Endometrial microvascular endothelial cells (primary cell): Measurements from ENCODE around the gene TMEM11. TPM values are rescaled to one million over a fixed set of nuclear protein-coding genes. Genes with fewer than 3 reads are reported as not detected.

Experiments used
- in situ Hi-C: cut with HindIII; loops from 2 replicates; pipeline ENCODE4 v1.10.0; 2017; ENCODE audit warnings: low sequenced_read_pairs, low pct_unique_long_range_greater_than_20kb; ENCODE audit errors: inconsistent ontology term
- total RNA-seq: library from RNA; depleted of rRNA; stranded (reverse); fragments of >200 nt; gene quantifications from one replicate; pipeline ENCODE4 v1.2.3, GENCODE V29; 2015; ENCODE audit errors: inconsistent ontology term

The TMEM11 gene
- total RNA-seq, 1 donor from 2014 or later = 39.6 TPM

GRCh38 chr17:21215935-21216334, 2.0 kb upstream of the TMEM11 start:
- in situ Hi-C loops = no loop called here

DNA sequence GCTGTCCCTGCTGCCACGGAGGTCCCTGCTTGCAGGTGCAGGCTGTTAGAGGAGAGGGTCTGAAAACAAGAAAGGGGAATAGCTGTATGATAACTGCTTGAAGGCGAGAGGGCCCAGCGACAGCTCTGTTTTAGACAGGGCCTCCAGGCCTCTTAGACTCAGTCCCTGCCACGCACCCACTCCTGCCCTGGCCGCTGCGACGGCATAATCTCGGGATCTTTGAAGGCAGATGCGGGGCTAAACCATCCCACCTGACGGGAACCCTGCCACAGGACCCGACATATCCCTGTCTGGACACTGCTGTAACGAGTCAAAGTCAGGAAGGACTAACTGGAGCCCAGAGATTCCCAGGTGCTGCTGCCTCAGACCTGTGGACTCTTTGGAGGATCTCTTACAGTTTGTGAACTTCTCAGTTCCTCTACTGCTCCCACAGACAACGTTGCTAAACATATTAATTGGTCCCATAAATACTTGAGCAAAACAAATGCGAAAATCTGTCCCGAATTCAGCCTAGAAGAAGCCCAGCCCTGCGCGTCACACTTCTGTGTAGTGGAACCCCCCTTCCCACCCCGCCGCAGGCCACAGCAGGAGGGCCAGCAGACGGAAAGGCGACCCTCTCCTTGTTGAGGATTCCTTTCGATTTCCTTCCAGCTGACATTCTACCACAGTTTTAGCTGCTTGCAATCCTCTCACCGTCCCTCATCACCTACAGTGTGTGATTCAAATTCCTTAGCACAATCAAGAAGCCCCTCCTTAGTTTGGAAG, 998 bp upstream of the TMEM11 start:
- in situ Hi-C loops = no loop called here

GRCh38 chr17:21213638-21214014, 335 bp downstream of the TMEM11 start:
- in situ Hi-C loops = no loop called here

- in situ Hi-C loops = no loop called here
Measured at GRCh38 chr17:21212826-21213637, 929 bp downstream of the TMEM11 start.

- in situ Hi-C loops = no loop called here
Measured at GRCh38 chr17:21211825-21212479, 2.0 kb downstream of the TMEM11 start.

DNA sequence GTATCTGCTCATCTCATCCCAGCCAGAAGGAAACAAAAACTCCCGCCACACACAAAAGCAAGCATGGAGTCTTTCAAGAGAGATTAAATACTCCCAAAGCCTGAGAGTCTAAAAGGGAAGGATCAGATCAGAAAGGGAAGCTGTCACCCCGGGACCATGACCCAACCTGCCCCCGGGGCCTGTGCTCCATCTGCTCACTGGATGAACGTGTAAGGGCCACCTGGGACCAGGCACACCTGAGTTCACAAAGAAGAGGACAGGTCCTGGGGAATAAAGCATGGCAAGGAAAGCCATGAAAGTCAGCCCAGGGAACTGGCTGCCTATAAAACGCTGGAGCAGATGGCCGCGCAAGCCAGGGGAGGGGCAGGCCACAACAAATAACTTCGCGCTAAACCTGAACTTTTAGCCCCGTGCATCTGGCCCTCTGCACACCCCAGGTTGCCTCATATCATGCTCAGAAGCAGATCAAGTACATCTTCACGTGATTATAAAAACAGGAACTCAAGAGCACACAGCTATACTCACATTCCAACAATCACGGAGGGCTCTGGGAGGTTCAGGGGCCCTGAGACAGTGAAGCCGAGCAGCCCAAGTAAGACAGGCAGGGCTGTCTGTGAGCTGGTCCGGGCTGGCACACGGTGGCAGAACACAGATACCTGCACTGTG, 3.4 kb downstream of the TMEM11 start:
- in situ Hi-C loops = no loop called here

GRCh38 chr17:21209511-21210175, 4.3 kb downstream of the TMEM11 start:
- in situ Hi-C loops = no loop called here

DNA sequence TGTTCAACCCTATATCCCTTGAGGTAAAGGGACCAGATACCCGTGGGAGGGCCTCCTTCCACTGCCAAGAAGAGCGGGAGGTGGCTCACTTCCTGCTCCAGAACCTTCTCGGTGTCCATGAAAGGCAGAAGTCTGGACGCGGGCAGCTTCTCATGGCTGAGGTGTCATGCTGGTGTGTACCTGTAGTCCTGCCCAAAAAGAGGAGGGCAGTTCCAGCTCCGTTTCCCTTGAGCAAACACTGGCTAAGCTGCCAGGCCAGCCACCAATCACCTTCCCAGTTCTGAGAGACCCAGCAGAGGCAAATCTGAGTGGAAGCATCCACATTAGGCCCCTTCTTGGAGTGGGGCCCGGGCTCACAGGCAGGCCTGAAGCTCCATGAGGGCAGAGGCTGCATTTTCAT, 5.6 kb downstream of the TMEM11 start:
- in situ Hi-C loops = no loop called here

GRCh38 chr17:21204935-21205334, 9.0 kb downstream of the TMEM11 start:
- in situ Hi-C loops = no loop called here

DNA sequence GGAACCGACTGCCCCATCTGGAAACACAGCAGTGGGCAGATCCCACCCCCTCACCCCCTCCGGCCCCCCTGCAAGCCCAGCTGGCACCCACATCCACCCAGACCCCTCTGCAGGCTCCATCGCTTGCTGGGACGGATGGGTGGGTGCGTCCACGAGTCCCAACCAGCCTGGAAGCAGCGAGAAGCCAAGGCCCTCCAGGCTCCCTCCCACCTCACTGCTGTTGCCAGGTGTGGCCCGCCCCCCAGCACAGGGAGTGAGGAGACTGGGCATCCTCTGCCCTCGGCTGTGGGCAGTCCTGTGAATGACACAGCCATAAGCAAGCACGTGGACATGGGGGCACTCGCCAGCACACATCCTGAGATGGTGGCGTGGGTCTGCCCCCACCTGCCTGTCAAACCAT, 11.4 kb downstream of the TMEM11 start:
- in situ Hi-C loops = no loop called here

- in situ Hi-C loops = no loop called here
Measured at GRCh38 chr17:21201874-21202273, 12.1 kb downstream of the TMEM11 start.

- in situ Hi-C loops = no loop called here
Measured at GRCh38 chr17:21201298-21201595, 12.7 kb downstream of the TMEM11 start.

DNA sequence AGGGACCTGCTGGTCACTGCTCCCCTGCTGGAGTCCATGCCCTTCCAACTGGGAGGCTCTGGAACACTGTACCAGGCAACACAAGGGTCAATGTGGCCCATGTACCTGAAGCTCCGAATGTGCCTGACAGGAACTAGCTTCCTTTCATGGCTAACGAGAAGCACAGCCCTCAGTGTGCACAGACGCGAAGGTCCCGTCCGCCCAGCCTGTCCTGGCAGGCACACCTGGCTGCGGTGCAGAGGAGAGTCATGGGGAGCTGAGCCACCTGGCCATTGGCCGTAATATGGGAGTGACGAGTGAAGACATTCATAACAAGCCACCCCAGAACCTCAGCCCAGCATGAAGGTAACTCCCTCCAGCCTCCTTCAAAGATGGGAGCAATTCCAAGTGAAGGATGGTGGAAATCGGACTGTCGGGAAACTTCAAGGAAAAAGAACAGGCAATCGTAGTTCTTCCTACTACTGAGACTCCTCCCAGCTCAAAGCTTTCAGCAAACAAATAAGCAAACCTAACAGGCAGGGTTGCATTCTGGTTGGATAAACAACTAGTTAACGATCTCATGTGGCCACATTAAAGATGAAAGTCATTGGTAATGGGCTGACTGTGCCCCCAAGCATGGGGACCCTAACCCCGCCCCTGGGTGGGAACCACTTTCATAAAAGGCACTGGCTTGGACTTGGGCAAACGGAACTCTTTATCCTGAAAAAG, 13.2 kb downstream of the TMEM11 start:
- in situ Hi-C loops = no loop called here

GRCh38 chr17:21199856-21200255, 14.1 kb downstream of the TMEM11 start:
- in situ Hi-C loops = no loop called here

DNA sequence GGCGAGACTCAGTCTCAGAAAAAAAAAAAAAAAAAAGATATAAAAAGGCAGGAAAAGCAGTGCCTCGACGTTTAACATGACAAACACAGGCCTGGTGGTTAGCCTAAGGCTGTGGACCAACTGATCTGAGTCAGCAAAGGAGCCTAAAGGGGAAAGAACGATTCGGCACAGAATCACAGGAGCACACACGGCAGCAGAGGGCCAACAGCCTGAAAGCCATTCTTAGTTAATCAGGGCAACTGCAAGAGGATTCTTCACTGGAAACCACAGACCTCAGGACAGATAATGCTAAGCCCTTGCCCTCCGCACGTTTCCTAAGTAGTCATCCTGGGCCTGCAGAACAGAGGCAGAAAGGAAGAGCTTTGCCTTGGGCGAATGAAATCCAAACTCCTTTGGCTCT, 14.7 kb downstream of the TMEM11 start:
- in situ Hi-C loops = no loop called here

- in situ Hi-C loops = no loop called here
Measured at GRCh38 chr17:21198411-21198810, 15.6 kb downstream of the TMEM11 start.

GRCh38 chr17:21196126-21196525, 17.8 kb downstream of the TMEM11 start:
- in situ Hi-C loops = no loop called here

GRCh38 chr17:21194703-21195102, 19.3 kb downstream of the TMEM11 start:
- in situ Hi-C loops = no loop called here
